Astrocyte (in vitro differentiated cells and primary cell): ENCODE measurements around the gene PCDHGB3. TPM values are rescaled to one million over a fixed set of nuclear protein-coding genes. Genes with fewer than 3 reads are reported as not detected.

ENCODE experiments used
- DNase-seq: peaks from one replicate; pipeline ENCODE4 v3.0.0-alpha.2; 2010; ENCODE audit warnings: low read depth
- FAIRE-seq: peaks from 2 replicates; lab custom pipeline; 2011; peaks lifted over from hg19 to GRCh38; lab: Jason Lieb, UNC
- H2AFZ ChIP-seq: 2 replicates; pipeline ENCODE4 v1.6.0; 2012; ENCODE audit warnings: low read depth, low read length, inconsistent platforms
- H3K27ac ChIP-seq: 2 replicates; pipeline ENCODE4 v1.5.1; 2011; ENCODE audit warnings: low read depth, low read length, inconsistent platforms
- H3K27me3 ChIP-seq: 2 replicates; pipeline ENCODE4 v1.6.0; 2011; ENCODE audit warnings: low read length, inconsistent platforms; ENCODE audit not compliant: insufficient read depth
- H3K36me3 ChIP-seq: 2 replicates; pipeline ENCODE4 v1.5.1; 2011; ENCODE audit warnings: low read length, inconsistent platforms; ENCODE audit not compliant: insufficient read depth
- H3K4me1 ChIP-seq: 2 replicates; pipeline ENCODE4 v1.5.1; 2011; ENCODE audit warnings: low read length, inconsistent platforms; ENCODE audit not compliant: insufficient read depth
- H3K4me2 ChIP-seq: 2 replicates; pipeline ENCODE4 v1.6.0; 2012; ENCODE audit warnings: low read length, inconsistent platforms
- H3K4me3 ChIP-seq: 2 replicates; pipeline ENCODE4 v1.5.1; 2011; ENCODE audit warnings: low read depth, mild to moderate bottlenecking, low read length, inconsistent platforms; ENCODE audit not compliant: insufficient read depth
- H3K79me2 ChIP-seq: 2 replicates; pipeline ENCODE4 v1.6.0; 2012; ENCODE audit warnings: mild to moderate bottlenecking, low read length, inconsistent platforms; ENCODE audit not compliant: insufficient read depth
- H3K9ac ChIP-seq: 2 replicates; pipeline ENCODE4 v1.6.0; 2012; ENCODE audit warnings: mild to moderate bottlenecking, low read length, inconsistent platforms
- H3K9me3 ChIP-seq: 2 replicates; pipeline ENCODE4 v1.5.1; 2012; ENCODE audit warnings: low read depth, mild to moderate bottlenecking, low read length, inconsistent platforms; ENCODE audit not compliant: insufficient read depth
- H4K20me1 ChIP-seq: 2 replicates; pipeline ENCODE4 v1.6.0; 2012; ENCODE audit warnings: low read length, inconsistent platforms; ENCODE audit not compliant: insufficient read depth
- H3K27ac Mint-ChIP-seq: one replicate; pipeline ENCODE4 v1.8.0; 2021; ENCODE audit warnings: mild to moderate bottlenecking, mixed read lengths; ENCODE audit not compliant: unreplicated experiment
- H3K27me3 Mint-ChIP-seq: one replicate; pipeline ENCODE4 v1.8.0; 2021; ENCODE audit warnings: low read depth, mixed read lengths; ENCODE audit not compliant: unreplicated experiment
- H3K36me3 Mint-ChIP-seq: one replicate; pipeline ENCODE4 v1.8.0; 2021; ENCODE audit warnings: low read depth, mixed read lengths; ENCODE audit not compliant: unreplicated experiment
- H3K4me1 Mint-ChIP-seq: one replicate; pipeline ENCODE4 v1.8.0; 2021; ENCODE audit warnings: low read depth, mixed read lengths; ENCODE audit not compliant: unreplicated experiment
- H3K4me3 Mint-ChIP-seq: one replicate; pipeline ENCODE4 v1.8.0; 2021; ENCODE audit warnings: mild to moderate bottlenecking, moderate library complexity, mixed read lengths; ENCODE audit not compliant: unreplicated experiment
- H3K9me3 Mint-ChIP-seq: one replicate; pipeline ENCODE4 v1.8.0; 2021; ENCODE audit warnings: mild to moderate bottlenecking, mixed read lengths; ENCODE audit not compliant: unreplicated experiment
- EZH2 ChIP-seq: IDR thresholded peaks from 2 replicates; pipeline ENCODE4 v1.6.1; 2012; ENCODE audit warnings: mild to moderate bottlenecking, low read length, inconsistent platforms; ENCODE audit not compliant: insufficient read depth
- total RNA-seq: library from RNA; stranded (reverse); gene quantifications from 2 replicates; pipeline ENCODE4 v1.2.1, GENCODE V29; 2021
- TF ChIP-seq, protein P1 (sequence below): IDR thresholded peaks from 2 replicates; pipeline ENCODE4 v1.5.1; 2011; ENCODE audit warnings: low read depth, mild to moderate bottlenecking, inconsistent platforms, low read length, moderate library complexity; ENCODE audit not compliant: insufficient read depth

PCDHGB3 gene
- total RNA-seq, 1 donor from 2014 or later: 0.14 TPM

- Histone ChIP-seq H3K27ac (no peak within 1 kb of the TSS), H2AFZ (peak within 1 kb of the TSS; percentile 13), H3K79me2 (peaks cover 9% of the 10 kb centered on the region), H3K4me3 (peak within 1 kb of the TSS; percentile 41), H3K4me1 (no peaks in the 10 kb centered on the region), H3K36me3 (no peaks in the 10 kb centered on the region), H3K9ac (peak within 1 kb of the TSS; percentile 2), H3K4me2 (peak within 1 kb of the TSS; percentile 75), H3K27me3 (no peaks in the 10 kb centered on the region), H3K9me3 (peaks cover 46% of the 10 kb centered on the region), H4K20me1 (no peaks in the 10 kb centered on the region)
- H3K4me3 Mint-ChIP-seq: no peak within 1 kb of the TSS
- no peak for TF ChIP-seq EZH2
- TF ChIP-seq, protein P1, sequence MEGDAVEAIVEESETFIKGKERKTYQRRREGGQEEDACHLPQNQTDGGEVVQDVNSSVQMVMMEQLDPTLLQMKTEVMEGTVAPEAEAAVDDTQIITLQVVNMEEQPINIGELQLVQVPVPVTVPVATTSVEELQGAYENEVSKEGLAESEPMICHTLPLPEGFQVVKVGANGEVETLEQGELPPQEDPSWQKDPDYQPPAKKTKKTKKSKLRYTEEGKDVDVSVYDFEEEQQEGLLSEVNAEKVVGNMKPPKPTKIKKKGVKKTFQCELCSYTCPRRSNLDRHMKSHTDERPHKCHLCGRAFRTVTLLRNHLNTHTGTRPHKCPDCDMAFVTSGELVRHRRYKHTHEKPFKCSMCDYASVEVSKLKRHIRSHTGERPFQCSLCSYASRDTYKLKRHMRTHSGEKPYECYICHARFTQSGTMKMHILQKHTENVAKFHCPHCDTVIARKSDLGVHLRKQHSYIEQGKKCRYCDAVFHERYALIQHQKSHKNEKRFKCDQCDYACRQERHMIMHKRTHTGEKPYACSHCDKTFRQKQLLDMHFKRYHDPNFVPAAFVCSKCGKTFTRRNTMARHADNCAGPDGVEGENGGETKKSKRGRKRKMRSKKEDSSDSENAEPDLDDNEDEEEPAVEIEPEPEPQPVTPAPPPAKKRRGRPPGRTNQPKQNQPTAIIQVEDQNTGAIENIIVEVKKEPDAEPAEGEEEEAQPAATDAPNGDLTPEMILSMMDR: peak; percentile 32
- peaks cover 18% of the 10 kb centered on the region for H3K9me3 Mint-ChIP-seq
- no peaks in the 10 kb centered on the region for H3K27me3 Mint-ChIP-seq
- no peak for FAIRE-seq
- H3K27ac Mint-ChIP-seq: no peak within 1 kb of the TSS
- no peaks in the 10 kb centered on the region for H3K4me1 Mint-ChIP-seq
- H3K36me3 Mint-ChIP-seq: peaks cover 15% of the 10 kb centered on the region
- DNase-seq: no peak
Observed at GRCh38 chr5:141402553-141403243, 32.7 kb downstream of the PCDHGB3 start, which contains the start of gene PCDHGA9. Gene PCDHGA9, plus strand, starts transcription at chr5:141402778. Its CDS starts 175 bp downstream, at chr5:141402953.

DNA sequence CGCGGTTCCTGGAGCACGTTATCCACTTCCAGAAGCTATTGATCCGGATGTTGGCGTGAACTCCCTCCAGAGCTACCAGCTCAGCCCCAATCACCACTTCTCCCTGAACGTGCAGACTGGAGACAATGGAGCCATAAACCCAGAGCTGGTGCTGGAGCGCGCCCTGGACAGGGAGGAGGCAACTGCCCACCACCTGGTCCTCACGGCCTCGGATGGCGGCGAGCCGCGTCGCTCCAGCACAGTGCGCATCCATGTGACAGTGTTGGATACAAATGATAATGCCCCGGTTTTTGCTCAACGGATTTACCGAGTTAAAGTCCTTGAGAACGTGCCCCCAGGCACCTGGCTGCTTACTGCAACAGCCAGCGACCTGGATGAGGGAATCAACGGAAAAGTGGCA, 33.3 kb downstream of the PCDHGB3 start:
- H3K27me3 Mint-ChIP-seq: no peaks in the 10 kb centered on the region
- H3K4me2 ChIP-seq: peak overlapping the region; percentile 75

More for the DNA sequence above, 33.3 kb downstream of the PCDHGB3 start:
- Histone ChIP-seq H3K79me2 (peaks cover 9% of the 10 kb centered on the region), H3K4me3 (no peak overlapping the region), H3K36me3 (no peaks in the 10 kb centered on the region), H4K20me1 (no peaks in the 10 kb centered on the region), H3K9ac (no peak overlapping the region), H3K27ac (no peak overlapping the region), H2AFZ (peak overlapping the region; percentile 13), H3K4me1 (no peaks in the 10 kb centered on the region), H3K27me3 (no peaks in the 10 kb centered on the region), H3K9me3 (peaks cover 50% of the 10 kb centered on the region)
- Mint-ChIP-seq H3K27ac (no peak overlapping the region), H3K4me1 (no peaks in the 10 kb centered on the region), H3K4me3 (no peak overlapping the region), H3K9me3 (peaks cover 20% of the 10 kb centered on the region), H3K36me3 (peaks cover 15% of the 10 kb centered on the region)
- no peak for TF ChIP-seq EZH2
- TF ChIP-seq, protein P1: no peak
- DNase-seq: no peak
- FAIRE-seq: no peak
